Bronchial smooth muscle cell (primary cell): Measurements from ENCODE around the gene SLC39A7. TPM values are rescaled to one million over a fixed set of nuclear protein-coding genes. Genes with fewer than 3 reads are reported as not detected.

Experiments used
- total RNA-seq: library from RNA; depleted of rRNA; stranded (reverse); fragments of >200 nt; gene quantifications from 2 replicates; pipeline ENCODE4 v1.2.1, GENCODE V29; 2014

Gene SLC39A7
- total RNA-seq, result 121 and 154 TPM in 2 replicates

GRCh38 chr6:33200219-33201146, at the start of gene SLC39A7, which contains the start of gene RXRB:
Gene SLC39A7 (plus strand): TSS chr6:33200867. CDS start chr6:33201246, 379 bp downstream.
Gene RXRB (minus strand): TSS chr6:33200665. CDS start chr6:33200476, 189 bp downstream.

GRCh38 chr6:33192105-33192646, 8.5 kb upstream of the SLC39A7 start, which contains the start of gene COL11A2:
Gene COL11A2 (minus strand): TSS chr6:33192467. CDS start chr6:33192240, 227 bp downstream.

GRCh38 chr6:33204415-33205190, 3.9 kb downstream of the SLC39A7 start, which contains the start of gene HSD17B8:
Gene HSD17B8 (plus strand): TSS chr6:33204655. CDS start chr6:33204669, 14 bp downstream.

GRCh38 chr6:33208091-33208967, 7.7 kb downstream of the SLC39A7 start, which contains the start of gene RING1:
Gene RING1 (plus strand): TSS chr6:33208500. CDS start chr6:33208823, 323 bp downstream.

Other genes starting within 250 kb of the SLC39A7 start
- 4.6 and 5.3 TPM in 2 replicates for gene HLA-DMA, start 247.8 kb upstream of the SLC39A7 start, total RNA-seq
- gene BRD2, start 232.3 kb upstream of the SLC39A7 start, total RNA-seq, result 43.8 and 55.0 TPM in 2 replicates
- gene HLA-DOA, start 191.3 kb upstream of the SLC39A7 start, total RNA-seq, result under 0.01 TPM in 1 of 2 replicates, not detected in the other
- 2.4 TPM in 1 of 2 replicates, not detected in the other for gene HLA-DPA1, start 127.2 kb upstream of the SLC39A7 start, total RNA-seq
- gene HLA-DPB1, start 124.9 kb upstream of the SLC39A7 start, total RNA-seq, result 3.5 and 10.4 TPM in 2 replicates
- gene COL11A2, start 8.4 kb upstream of the SLC39A7 start, total RNA-seq, result 0.16 and 0.17 TPM in 2 replicates
- gene RXRB, start 202 bp upstream of the SLC39A7 start, total RNA-seq, result 25.2 and 26.4 TPM in 2 replicates
- gene HSD17B8, start 3.8 kb downstream of the SLC39A7 start, total RNA-seq, result 9.5 and 10.9 TPM in 2 replicates
- 45.4 and 50.0 TPM in 2 replicates for gene RING1, start 7.6 kb downstream of the SLC39A7 start, total RNA-seq
- gene VPS52, start 71.0 kb downstream of the SLC39A7 start, total RNA-seq, result 46.5 and 49.3 TPM in 2 replicates
- 6,387 and 9,959 TPM in 2 replicates for gene RPS18, start 71.2 kb downstream of the SLC39A7 start, total RNA-seq
- 13.6 and 14.6 TPM in 2 replicates for gene B3GALT4, start 76.3 kb downstream of the SLC39A7 start, total RNA-seq
- 71.7 and 97.4 TPM in 2 replicates for gene WDR46, start 88.4 kb downstream of the SLC39A7 start, total RNA-seq
- 29.7 and 41.6 TPM in 2 replicates for gene PFDN6, start 88.7 kb downstream of the SLC39A7 start, total RNA-seq
- gene RGL2, start 98.1 kb downstream of the SLC39A7 start, total RNA-seq, result 21.9 and 23.9 TPM in 2 replicates
- gene TAPBP, start 113.2 kb downstream of the SLC39A7 start, total RNA-seq, result 28.6 and 31.1 TPM in 2 replicates
- gene ZBTB22, start 116.9 kb downstream of the SLC39A7 start, total RNA-seq, result 21.8 and 34.4 TPM in 2 replicates
- gene DAXX, start 122.1 kb downstream of the SLC39A7 start, total RNA-seq, result 32.8 and 72.2 TPM in 2 replicates
- 0.52 and 2.7 TPM in 2 replicates for gene KIFC1, start 191.0 kb downstream of the SLC39A7 start, total RNA-seq
- 21.1 and 21.9 TPM in 2 replicates for gene PHF1, start 210.1 kb downstream of the SLC39A7 start, total RNA-seq
- 90.8 and 170 TPM in 2 replicates for gene CUTA, start 217.2 kb downstream of the SLC39A7 start, total RNA-seq
- 3.5 and 5.2 TPM in 2 replicates for gene SYNGAP1, start 219.2 kb downstream of the SLC39A7 start, total RNA-seq